ENCODE results near the gene KANK4.

The KANK4 gene

GRCh38 chr1:62352387-62352786 is 33.2 kb upstream of the KANK4 start:
- Histone ChIP-seq H3K27me3 (ENCODE audit: control insufficient read depth in 3 of 3, insufficient read depth in 3 of 3, low read depth in 1 of 3, low read length in 3 of 3) (no peaks in the 10 kb centered on the region), H2AFZ (ENCODE audit: low read length) (no peak overlapping the region), H3K14ac (ENCODE audit: low read length) (no peak overlapping the region), H3K9me3 (replicated peaks in 1 of 2; ENCODE audit: control insufficient read depth in 2 of 2, insufficient read depth in 1 of 2, low read depth in 1 of 2, low read length in 2 of 2) (no peaks in the 10 kb centered on the region), H3K79me1 (ENCODE audit: low read depth, low read length) (no peaks in the 10 kb centered on the region), H2BK15ac (ENCODE audit: low read length) (no peak overlapping the region), H2BK5ac (ENCODE audit: low read length) (no peak overlapping the region), H4K8ac (ENCODE audit: low read depth, low read length) (no peak overlapping the region), H3K4me3 (ENCODE audit: low read length in 2 of 2) (no peak overlapping the region), H3K4me2 (ENCODE audit: insufficient read depth, low read length, poor library complexity, severe bottlenecking) (no peak overlapping the region), H3K4me1 (ENCODE audit: control insufficient read depth in 2 of 2, insufficient read depth in 1 of 2, low read depth in 1 of 2, low read length in 2 of 2) (no peaks in the 10 kb centered on the region), H3K9ac (ENCODE audit: low read depth, low read length, poor library complexity) (no peak overlapping the region), H2AK5ac (ENCODE audit: low read depth, low read length) (no peak overlapping the region), H3K36me3 (replicated peaks in 1 of 2; ENCODE audit: control insufficient read depth in 2 of 2, insufficient read depth in 2 of 2, low read length in 2 of 2) (no peaks in the 10 kb centered on the region), H3K4ac (ENCODE audit: low read length) (no peak overlapping the region), H3K23ac (ENCODE audit: low read depth, low read length, poor library complexity) (no peak overlapping the region), H3K27ac (replicated peaks; ENCODE audit: low read length) (no peak overlapping the region), H2BK120ac (ENCODE audit: low read depth, low read length) (no peak overlapping the region), H3K18ac (ENCODE audit: low read length) (no peak overlapping the region), H4K91ac (ENCODE audit: low read depth, low read length, poor library complexity) (no peak overlapping the region), H2BK12ac (ENCODE audit: low read length) (no peak overlapping the region)
- DNase-seq (ENCODE audit: low spot score) = no peak
- no CpG with 5 or more reads among the region's 4 CpGs for WGBS, 2 donors (ENCODE audit: extremely low coverage in 2 of 2, insufficient read length in 2 of 2, insufficient replicate concordance in 1 of 2)

DNA sequence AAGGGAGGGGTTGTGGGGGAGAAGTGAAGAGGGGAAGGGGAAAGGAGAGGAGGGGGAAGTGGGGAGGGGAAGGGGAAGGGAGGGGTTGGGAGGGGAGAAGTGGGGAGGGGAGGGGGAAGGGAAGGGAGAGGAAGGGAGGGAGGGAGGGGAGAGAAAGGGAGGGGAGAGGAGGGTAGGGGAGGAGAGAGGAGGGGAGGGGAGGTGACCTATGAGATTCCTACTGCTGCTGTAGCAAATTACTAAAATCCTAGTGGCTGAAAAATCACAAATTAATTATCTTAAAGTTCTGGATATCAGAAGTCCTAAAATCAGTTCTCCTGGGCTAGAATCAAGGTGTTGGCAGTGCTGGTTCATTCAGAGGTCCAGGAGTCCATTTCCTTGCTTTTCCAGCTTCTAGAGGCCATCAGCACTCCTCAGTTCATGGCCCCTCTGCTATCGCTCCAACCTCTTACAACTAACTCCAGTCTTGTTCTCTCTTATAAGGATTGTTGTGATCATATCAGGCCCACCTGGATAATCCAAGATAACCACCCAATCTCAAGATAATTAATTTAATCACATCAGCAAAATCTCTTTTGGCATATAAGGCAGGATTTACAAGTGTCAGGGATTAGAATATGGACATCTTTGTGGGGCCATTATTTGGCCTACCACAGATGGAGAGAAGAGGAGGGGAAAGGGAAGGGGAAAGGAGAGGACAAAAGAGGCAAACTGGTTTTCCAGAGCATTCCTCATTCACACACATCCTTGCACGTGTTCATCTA is 30.4 kb upstream of the KANK4 start:
- H3K18ac ChIP-seq (ENCODE audit: low read length) = no peak overlapping the region
- DNase-seq (ENCODE audit: low spot score) = no peak

DNA sequence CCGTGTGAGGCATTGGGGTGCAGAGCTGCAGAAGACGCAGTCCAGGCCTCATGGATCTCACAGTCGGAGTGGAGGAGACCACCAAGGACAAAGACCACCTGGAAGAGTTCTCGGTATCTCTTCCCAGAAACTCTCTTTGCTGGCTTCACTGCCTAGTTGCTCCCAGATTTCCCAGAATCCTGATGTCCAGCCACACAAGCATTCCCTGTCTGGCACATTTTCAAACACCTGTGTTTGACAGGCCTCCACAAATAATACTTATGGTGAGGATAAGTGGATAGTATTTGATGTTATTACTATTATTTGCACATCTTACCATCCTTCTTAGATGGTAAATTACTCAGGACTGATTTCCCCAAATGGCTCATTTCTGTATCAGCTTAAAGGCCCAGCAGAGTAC is 27.7 kb upstream of the KANK4 start:
- H3K14ac ChIP-seq (ENCODE audit: low read length) = no peak overlapping the region
- no peak overlapping the region for H3K27ac ChIP-seq (replicated peaks; ENCODE audit: low read length)
- no peaks in the 10 kb centered on the region for H3K79me1 ChIP-seq (ENCODE audit: low read depth, low read length)
- no peak overlapping the region for H4K91ac ChIP-seq (ENCODE audit: low read depth, low read length, poor library complexity)
- no peak overlapping the region for H4K8ac ChIP-seq (ENCODE audit: low read depth, low read length)
- H3K4me2 ChIP-seq (ENCODE audit: insufficient read depth, low read length, poor library complexity, severe bottlenecking) = no peak overlapping the region
- H2AFZ ChIP-seq (ENCODE audit: low read length) = no peak overlapping the region
- no peaks in the 10 kb centered on the region for H3K4me1 ChIP-seq (ENCODE audit: control insufficient read depth in 2 of 2, insufficient read depth in 1 of 2, low read depth in 1 of 2, low read length in 2 of 2)
- no CpG with 5 or more reads among the region's 4 CpGs for WGBS, 2 donors (ENCODE audit: extremely low coverage in 2 of 2, insufficient read length in 2 of 2, insufficient replicate concordance in 1 of 2)
- no peaks in the 10 kb centered on the region for H3K9me3 ChIP-seq (replicated peaks in 1 of 2; ENCODE audit: control insufficient read depth in 2 of 2, insufficient read depth in 1 of 2, low read depth in 1 of 2, low read length in 2 of 2)
- no peak overlapping the region for H2BK15ac ChIP-seq (ENCODE audit: low read length)
- no peak overlapping the region for H3K9ac ChIP-seq (ENCODE audit: low read depth, low read length, poor library complexity)
- DNase-seq (ENCODE audit: low spot score) = no peak
- no peak overlapping the region for H3K23ac ChIP-seq (ENCODE audit: low read depth, low read length, poor library complexity)
- no peak overlapping the region for H2BK5ac ChIP-seq (ENCODE audit: low read length)
- no peaks in the 10 kb centered on the region for H3K27me3 ChIP-seq (ENCODE audit: control insufficient read depth in 3 of 3, insufficient read depth in 3 of 3, low read depth in 1 of 3, low read length in 3 of 3)
- no peak overlapping the region for H2BK120ac ChIP-seq (ENCODE audit: low read depth, low read length)
- no peak overlapping the region for H3K18ac ChIP-seq (ENCODE audit: low read length)
- no peak overlapping the region for H2BK12ac ChIP-seq (ENCODE audit: low read length)
- no peak overlapping the region for H2AK5ac ChIP-seq (ENCODE audit: low read depth, low read length)
- no peak overlapping the region for H3K4me3 ChIP-seq (ENCODE audit: low read length in 2 of 2)
- no peaks in the 10 kb centered on the region for H3K36me3 ChIP-seq (replicated peaks in 1 of 2; ENCODE audit: control insufficient read depth in 2 of 2, insufficient read depth in 2 of 2, low read length in 2 of 2)
- no peak overlapping the region for H3K4ac ChIP-seq (ENCODE audit: low read length)

More for the DNA sequence above, 30.4 kb upstream of the KANK4 start:
- H3K27ac ChIP-seq (replicated peaks; ENCODE audit: low read length) = no peak overlapping the region
- no peak overlapping the region for H4K91ac ChIP-seq (ENCODE audit: low read depth, low read length, poor library complexity)
- H3K4me2 ChIP-seq (ENCODE audit: insufficient read depth, low read length, poor library complexity, severe bottlenecking) = no peak overlapping the region
- H3K14ac ChIP-seq (ENCODE audit: low read length) = no peak overlapping the region
- H3K9ac ChIP-seq (ENCODE audit: low read depth, low read length, poor library complexity) = no peak overlapping the region
- no peak overlapping the region for H4K8ac ChIP-seq (ENCODE audit: low read depth, low read length)
- no peaks in the 10 kb centered on the region for H3K9me3 ChIP-seq (replicated peaks in 1 of 2; ENCODE audit: control insufficient read depth in 2 of 2, insufficient read depth in 1 of 2, low read depth in 1 of 2, low read length in 2 of 2)
- H3K79me1 ChIP-seq (ENCODE audit: low read depth, low read length) = no peaks in the 10 kb centered on the region
- H2AK5ac ChIP-seq (ENCODE audit: low read depth, low read length) = no peak overlapping the region
- no peaks in the 10 kb centered on the region for H3K36me3 ChIP-seq (replicated peaks in 1 of 2; ENCODE audit: control insufficient read depth in 2 of 2, insufficient read depth in 2 of 2, low read length in 2 of 2)
- H2BK120ac ChIP-seq (ENCODE audit: low read depth, low read length) = no peak overlapping the region
- H2BK15ac ChIP-seq (ENCODE audit: low read length) = no peak overlapping the region
- H3K4ac ChIP-seq (ENCODE audit: low read length) = no peak overlapping the region
- H2AFZ ChIP-seq (ENCODE audit: low read length) = no peak overlapping the region
- H2BK12ac ChIP-seq (ENCODE audit: low read length) = no peak overlapping the region
- no peaks in the 10 kb centered on the region for H3K27me3 ChIP-seq (ENCODE audit: control insufficient read depth in 3 of 3, insufficient read depth in 3 of 3, low read depth in 1 of 3, low read length in 3 of 3)
- no peak overlapping the region for H3K23ac ChIP-seq (ENCODE audit: low read depth, low read length, poor library complexity)
- H2BK5ac ChIP-seq (ENCODE audit: low read length) = no peak overlapping the region
- H3K4me3 ChIP-seq (ENCODE audit: low read length in 2 of 2) = no peak overlapping the region
- no CpG with 5 or more reads among the region's 2 CpGs for WGBS, 2 donors (ENCODE audit: extremely low coverage in 2 of 2, insufficient read length in 2 of 2, insufficient replicate concordance in 1 of 2)
- H3K4me1 ChIP-seq (ENCODE audit: control insufficient read depth in 2 of 2, insufficient read depth in 1 of 2, low read depth in 1 of 2, low read length in 2 of 2) = no peaks in the 10 kb centered on the region

- no peaks in the 10 kb centered on the region for H3K79me1 ChIP-seq (ENCODE audit: low read depth, low read length)
- H3K27me3 ChIP-seq (ENCODE audit: control insufficient read depth in 3 of 3, insufficient read depth in 3 of 3, low read depth in 1 of 3, low read length in 3 of 3) = peaks cover 0 to 3% (median 0%) of the 10 kb centered on the region in 3 experiments
- no peak overlapping the region for H2BK12ac ChIP-seq (ENCODE audit: low read length)
- no peak overlapping the region for H2AK5ac ChIP-seq (ENCODE audit: low read depth, low read length)
- no peak overlapping the region for H3K27ac ChIP-seq (replicated peaks; ENCODE audit: low read length)
- H3K36me3 ChIP-seq (replicated peaks in 1 of 2; ENCODE audit: control insufficient read depth in 2 of 2, insufficient read depth in 2 of 2, low read length in 2 of 2) = no peaks in the 10 kb centered on the region
- no peak overlapping the region for H3K4ac ChIP-seq (ENCODE audit: low read length)
- H3K23ac ChIP-seq (ENCODE audit: low read depth, low read length, poor library complexity) = no peak overlapping the region
- H4K8ac ChIP-seq (ENCODE audit: low read depth, low read length) = no peak overlapping the region
- no peak overlapping the region for H3K4me3 ChIP-seq (ENCODE audit: low read length in 2 of 2)
- H2BK15ac ChIP-seq (ENCODE audit: low read length) = no peak overlapping the region
- H2BK120ac ChIP-seq (ENCODE audit: low read depth, low read length) = no peak overlapping the region
- H3K4me1 ChIP-seq (ENCODE audit: control insufficient read depth in 2 of 2, insufficient read depth in 1 of 2, low read depth in 1 of 2, low read length in 2 of 2) = peaks cover 0 to 2% of the 10 kb centered on the region in 2 donors
- H3K4me2 ChIP-seq (ENCODE audit: insufficient read depth, low read length, poor library complexity, severe bottlenecking) = no peak overlapping the region
- WGBS, 2 donors (ENCODE audit: extremely low coverage in 2 of 2, insufficient read length in 2 of 2, insufficient replicate concordance in 1 of 2) = no CpG with 5 or more reads among the region's 5 CpGs
- H4K91ac ChIP-seq (ENCODE audit: low read depth, low read length, poor library complexity) = no peak overlapping the region
- no peaks in the 10 kb centered on the region for H3K9me3 ChIP-seq (replicated peaks in 1 of 2; ENCODE audit: control insufficient read depth in 2 of 2, insufficient read depth in 1 of 2, low read depth in 1 of 2, low read length in 2 of 2)
- no peak for DNase-seq (ENCODE audit: low spot score)
- H3K18ac ChIP-seq (ENCODE audit: low read length) = peak overlapping the region; percentile 38
- H3K9ac ChIP-seq (ENCODE audit: low read depth, low read length, poor library complexity) = no peak overlapping the region
- H3K14ac ChIP-seq (ENCODE audit: low read length) = no peak overlapping the region
- no peak overlapping the region for H2AFZ ChIP-seq (ENCODE audit: low read length)
- H2BK5ac ChIP-seq (ENCODE audit: low read length) = no peak overlapping the region
Observed at GRCh38 chr1:62343911-62344310, 24.7 kb upstream of the KANK4 start.
